GM06990 (cell line): Measurements from ENCODE around the gene ABCB4.

Experiments used
- DNase-seq: peaks from one replicate; pipeline ENCODE4 v3.0.0-alpha.2; 2011; ENCODE audit not compliant: insufficient read length; ENCODE audit errors: extremely low read depth
- H3K27me3 ChIP-seq: replicated peaks from 2 replicates; pipeline ENCODE4 v1.6.0; 2011; ENCODE audit warnings: low read length; ENCODE audit not compliant: control insufficient read depth, insufficient read depth
- H3K36me3 ChIP-seq: 2 replicates; pipeline ENCODE4 v1.5.1; 2011; ENCODE audit warnings: low read length; ENCODE audit not compliant: control insufficient read depth, insufficient read depth
- H3K4me3 ChIP-seq: replicated peaks from 2 replicates; pipeline ENCODE4 v1.5.1; 2011; ENCODE audit warnings: low read depth, mild to moderate bottlenecking, control low read depth, low read length
- TF ChIP-seq, protein P1 (sequence below): IDR thresholded peaks from 2 replicates; pipeline ENCODE4 v1.5.1; 2011; ENCODE audit warnings: low read length, control low read depth, mild to moderate bottlenecking, inconsistent platforms; ENCODE audit not compliant: insufficient read depth, poor library complexity, severe bottlenecking

ABCB4 gene

DNA sequence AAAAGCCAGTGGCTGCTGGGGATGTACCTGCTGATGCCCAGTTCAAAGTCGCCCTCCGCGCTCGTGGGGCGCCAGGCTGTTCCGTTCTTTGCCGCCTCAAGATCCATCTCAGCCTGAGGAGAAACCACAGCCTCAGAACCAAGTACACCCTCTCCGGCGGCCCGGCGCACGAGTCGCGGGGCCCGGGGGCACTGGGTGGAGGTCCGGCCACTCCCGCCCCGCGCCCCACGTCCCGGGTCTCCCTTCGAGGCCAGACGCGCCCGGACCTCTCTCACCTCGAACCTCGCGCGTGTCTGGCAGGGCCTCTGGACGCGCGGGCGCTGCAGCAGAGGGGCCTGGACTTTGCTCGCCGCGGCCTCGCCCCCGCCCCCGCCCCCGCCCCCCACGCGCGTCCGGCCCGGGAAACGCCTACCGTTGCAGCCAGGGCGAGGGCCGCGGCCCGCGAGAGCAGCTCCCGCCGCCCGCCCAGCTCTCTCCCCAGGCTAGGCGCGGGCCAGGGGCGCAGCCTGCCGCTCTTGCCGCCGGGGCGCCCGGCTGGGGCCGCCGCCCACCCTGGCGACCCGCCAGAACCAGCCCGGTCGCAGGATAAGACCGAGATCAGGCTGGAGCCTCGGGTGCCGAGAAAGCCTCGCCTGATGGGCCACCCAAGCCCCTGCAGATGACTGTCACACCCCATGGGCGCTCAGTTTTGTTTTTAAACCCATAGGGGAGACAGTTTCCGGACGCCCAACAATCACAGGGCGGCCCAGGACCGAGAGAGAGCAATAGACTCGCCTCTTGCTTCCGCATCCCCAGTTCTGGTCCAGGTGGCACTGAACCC is at the start of gene ABCB4:
TSS of gene ABCB4 (minus strand) at position 322 of the 820 bp plus-strand sequence. CDS start at position 107, 215 bp downstream.
- TF ChIP-seq, protein P1, sequence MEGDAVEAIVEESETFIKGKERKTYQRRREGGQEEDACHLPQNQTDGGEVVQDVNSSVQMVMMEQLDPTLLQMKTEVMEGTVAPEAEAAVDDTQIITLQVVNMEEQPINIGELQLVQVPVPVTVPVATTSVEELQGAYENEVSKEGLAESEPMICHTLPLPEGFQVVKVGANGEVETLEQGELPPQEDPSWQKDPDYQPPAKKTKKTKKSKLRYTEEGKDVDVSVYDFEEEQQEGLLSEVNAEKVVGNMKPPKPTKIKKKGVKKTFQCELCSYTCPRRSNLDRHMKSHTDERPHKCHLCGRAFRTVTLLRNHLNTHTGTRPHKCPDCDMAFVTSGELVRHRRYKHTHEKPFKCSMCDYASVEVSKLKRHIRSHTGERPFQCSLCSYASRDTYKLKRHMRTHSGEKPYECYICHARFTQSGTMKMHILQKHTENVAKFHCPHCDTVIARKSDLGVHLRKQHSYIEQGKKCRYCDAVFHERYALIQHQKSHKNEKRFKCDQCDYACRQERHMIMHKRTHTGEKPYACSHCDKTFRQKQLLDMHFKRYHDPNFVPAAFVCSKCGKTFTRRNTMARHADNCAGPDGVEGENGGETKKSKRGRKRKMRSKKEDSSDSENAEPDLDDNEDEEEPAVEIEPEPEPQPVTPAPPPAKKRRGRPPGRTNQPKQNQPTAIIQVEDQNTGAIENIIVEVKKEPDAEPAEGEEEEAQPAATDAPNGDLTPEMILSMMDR: no peak
- no peaks in the 10 kb centered on the region for H3K36me3 ChIP-seq
- H3K4me3 ChIP-seq: peak within 1 kb of the TSS; percentile 75
- H3K27me3 ChIP-seq: no peaks in the 10 kb centered on the region
- peak; percentile 52 for DNase-seq

DNA sequence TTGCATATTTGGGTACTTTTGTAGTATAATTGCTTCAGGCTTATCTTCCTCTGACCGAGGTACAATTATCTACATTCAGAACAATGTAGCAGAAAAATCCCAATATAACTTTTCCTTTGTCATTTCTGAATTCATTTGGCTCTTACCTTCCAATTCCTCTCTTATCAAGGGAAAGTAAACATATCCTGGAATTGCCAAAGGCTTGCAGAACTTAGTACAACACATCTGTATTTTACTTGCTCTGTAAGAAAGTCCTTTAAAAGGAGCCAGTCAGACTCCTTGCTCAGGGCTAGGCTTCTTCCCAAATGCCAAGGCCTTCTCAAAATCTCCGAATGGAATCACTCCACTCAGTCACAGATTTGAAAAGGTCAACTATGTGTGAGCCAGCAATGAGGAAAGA is 43.3 kb upstream of the ABCB4 start:
- no peaks in the 10 kb centered on the region for H3K27me3 ChIP-seq
- TF ChIP-seq, protein P1: no peak
- DNase-seq: no peak
- H3K36me3 ChIP-seq: no peaks in the 10 kb centered on the region
- H3K4me3 ChIP-seq: no peak overlapping the region

DNA sequence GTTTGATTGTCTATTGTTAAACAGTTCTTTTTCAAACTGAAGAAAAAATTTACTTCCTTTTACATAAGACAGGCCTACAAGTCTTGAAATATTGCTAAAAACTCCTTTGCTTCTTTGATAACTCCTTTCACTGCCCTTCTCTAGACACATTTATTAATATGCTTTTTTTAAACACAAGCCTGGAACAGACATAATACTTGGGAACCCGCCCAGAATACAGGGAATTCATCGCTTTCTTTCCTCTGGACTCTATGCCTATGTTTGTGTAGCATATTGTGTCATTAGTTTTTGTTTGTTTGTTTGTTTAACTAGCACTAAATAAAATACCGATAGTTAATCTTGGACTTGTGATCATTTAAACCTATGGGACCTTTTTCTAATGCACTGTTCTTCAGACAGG is 42.4 kb upstream of the ABCB4 start:
- TF ChIP-seq, protein P1: no peak
- DNase-seq: no peak
- H3K4me3 ChIP-seq: no peak overlapping the region
- no peaks in the 10 kb centered on the region for H3K36me3 ChIP-seq
- H3K27me3 ChIP-seq: no peaks in the 10 kb centered on the region

DNA sequence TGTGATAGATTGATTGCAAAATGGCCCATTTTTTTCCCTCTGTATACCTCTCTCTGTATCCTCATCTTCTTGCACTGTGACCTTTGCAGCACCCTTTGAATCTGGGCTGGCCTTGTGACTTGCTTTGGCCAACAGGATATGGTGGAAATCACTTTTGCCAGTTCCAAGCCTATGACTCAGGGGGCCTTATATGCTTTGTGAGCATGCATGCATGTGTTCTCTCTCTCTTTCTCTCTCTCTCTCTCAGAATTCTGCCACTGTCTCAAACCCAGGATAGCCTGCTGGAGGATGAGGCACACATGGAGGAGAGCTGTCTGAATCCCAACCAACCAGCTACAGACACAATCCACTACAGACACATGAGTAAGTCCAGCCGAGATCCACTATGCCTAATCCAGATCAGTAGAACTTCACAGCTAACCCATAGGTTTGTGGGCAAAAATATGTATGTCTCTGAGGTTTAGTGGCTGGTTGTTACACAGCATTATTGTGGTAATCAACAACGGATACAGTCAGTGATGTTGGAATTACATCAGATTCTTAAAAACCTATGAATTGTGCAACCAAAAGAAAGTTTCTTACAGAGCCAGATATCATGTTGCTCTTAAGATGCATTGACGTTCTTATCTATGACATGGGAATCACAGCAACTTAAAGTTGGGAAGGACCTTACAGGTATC is 41.8 kb upstream of the ABCB4 start:
- H3K4me3 ChIP-seq: no peak overlapping the region
- H3K27me3 ChIP-seq: no peaks in the 10 kb centered on the region
- TF ChIP-seq, protein P1: no peak
- no peaks in the 10 kb centered on the region for H3K36me3 ChIP-seq
- no peak for DNase-seq

DNA sequence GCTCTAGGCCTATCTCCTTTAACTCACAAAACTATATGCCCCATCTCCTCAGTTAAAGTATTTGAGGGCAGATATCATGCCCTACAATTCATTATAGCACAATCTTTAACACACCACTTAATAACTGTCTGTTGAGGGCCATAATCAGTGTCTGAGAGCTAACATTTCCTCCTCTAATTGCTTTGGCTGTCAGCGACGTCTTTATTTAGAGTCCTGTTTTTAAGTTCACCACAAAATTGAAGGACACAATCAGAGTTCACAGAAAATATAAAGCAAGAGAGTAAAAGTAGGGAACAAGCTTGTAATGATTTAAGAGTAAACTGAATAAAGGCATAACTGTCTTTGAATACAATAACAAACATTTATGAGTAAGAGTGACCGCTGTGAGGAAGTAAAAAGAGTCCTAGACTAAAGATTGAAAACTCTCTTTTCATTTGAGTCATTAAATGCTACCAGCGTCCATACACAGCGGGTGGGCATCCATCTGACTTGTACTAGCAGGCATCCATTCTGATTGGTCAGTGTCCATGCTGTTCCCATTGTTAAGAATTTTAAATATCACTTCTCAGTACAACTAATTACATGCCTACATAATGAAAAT is 38.4 kb upstream of the ABCB4 start:
- Histone ChIP-seq H3K27me3 (no peaks in the 10 kb centered on the region), H3K4me3 (no peak overlapping the region), H3K36me3 (no peaks in the 10 kb centered on the region)
- TF ChIP-seq, protein P1: no peak
- no peak for DNase-seq
